ENCODE measurements around the gene CFH.

DNA sequence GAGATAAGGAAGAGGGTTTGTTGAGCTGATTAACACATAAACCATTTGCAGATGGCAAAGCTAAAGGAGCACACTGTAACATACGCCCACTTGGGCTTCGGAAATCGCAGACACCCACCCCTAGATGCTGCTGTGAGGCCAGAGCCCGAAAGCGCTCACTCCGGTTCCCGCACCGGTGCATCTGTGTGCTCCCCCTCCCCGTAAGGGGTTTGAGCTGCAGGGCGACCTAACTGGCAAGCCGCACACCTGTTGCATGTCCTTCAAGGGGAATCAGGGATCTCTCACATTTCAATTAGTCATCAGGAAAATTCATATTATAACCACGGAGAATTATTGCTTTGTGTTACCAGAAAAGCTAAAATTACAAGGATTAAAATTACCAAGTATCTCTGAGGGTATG is 1.4 kb upstream of the CFH start:
- TF ChIP-seq, protein P1, sequence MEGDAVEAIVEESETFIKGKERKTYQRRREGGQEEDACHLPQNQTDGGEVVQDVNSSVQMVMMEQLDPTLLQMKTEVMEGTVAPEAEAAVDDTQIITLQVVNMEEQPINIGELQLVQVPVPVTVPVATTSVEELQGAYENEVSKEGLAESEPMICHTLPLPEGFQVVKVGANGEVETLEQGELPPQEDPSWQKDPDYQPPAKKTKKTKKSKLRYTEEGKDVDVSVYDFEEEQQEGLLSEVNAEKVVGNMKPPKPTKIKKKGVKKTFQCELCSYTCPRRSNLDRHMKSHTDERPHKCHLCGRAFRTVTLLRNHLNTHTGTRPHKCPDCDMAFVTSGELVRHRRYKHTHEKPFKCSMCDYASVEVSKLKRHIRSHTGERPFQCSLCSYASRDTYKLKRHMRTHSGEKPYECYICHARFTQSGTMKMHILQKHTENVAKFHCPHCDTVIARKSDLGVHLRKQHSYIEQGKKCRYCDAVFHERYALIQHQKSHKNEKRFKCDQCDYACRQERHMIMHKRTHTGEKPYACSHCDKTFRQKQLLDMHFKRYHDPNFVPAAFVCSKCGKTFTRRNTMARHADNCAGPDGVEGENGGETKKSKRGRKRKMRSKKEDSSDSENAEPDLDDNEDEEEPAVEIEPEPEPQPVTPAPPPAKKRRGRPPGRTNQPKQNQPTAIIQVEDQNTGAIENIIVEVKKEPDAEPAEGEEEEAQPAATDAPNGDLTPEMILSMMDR (conservative IDR thresholded peaks at IDR 0.05; ENCODE audit: low read depth, low read length), result no peak
- TF ChIP-seq EZH2 (IDR thresholded peaks at IDR 0.05; ENCODE audit: borderline replicate concordance, low read depth, low read length, poor library complexity, severe bottlenecking), result no peak

Measured in A673 (cell line).